Gastrocnemius medialis (tissue), 4 donors: Measurements from ENCODE around the gene LACRT. TPM values are rescaled to one million over a fixed set of nuclear protein-coding genes. Genes with fewer than 3 reads are reported as not detected.
"Not testable (repeated sequence)": the region's sequence is repeated elsewhere in the genome, so short reads cannot be mapped to it uniquely, and the experiment has no call there.

Source experiments
- ATAC-seq, 2 donors: fragments of 150-250 bp; one replicate each; pipeline ENCODE4 v1.9.1; 2016
- DNase-seq, 2 donors: peaks; one replicate each; pipeline ENCODE4 v3.0.0-alpha.2; 2019
- H3K27ac ChIP-seq, 4 donors: fragments of 200-600 bp; sonication (generic); 1 replicate in 1 of 4; 2 replicates in 3 of 4; pipeline ENCODE4 v1.5.1; 2016 to 2018; ENCODE audit warnings: mild to moderate bottlenecking in 2 of 4, moderate library complexity in 1 of 4
- H3K27me3 ChIP-seq, 3 donors: fragments of 200-600 bp; sonication (generic) in 2 of 3; 1 replicate in 1 of 3; 2 replicates in 2 of 3; pipeline versions ENCODE4 v1.5.1 to v1.6.0; 2016 to 2019; ENCODE audit warnings: mild to moderate bottlenecking in 1 of 3, moderate library complexity in 1 of 3
- H3K36me3 ChIP-seq, 2 donors: fragments of 200-600 bp; sonication (generic) in 1 of 2; one replicate each; pipeline ENCODE4 v1.5.1; 2017 to 2018
- H3K4me1 ChIP-seq, 2 donors: fragments of 200-600 bp; sonication (generic) in 1 of 2; one replicate each; pipeline ENCODE4 v1.5.1; 2016 to 2017; ENCODE audit warnings: mild to moderate bottlenecking in 2 of 2
- H3K4me3 ChIP-seq, 4 donors: fragments of 200-600 bp; sonication (generic) in 3 of 4; 1 replicate in 1 of 4; 2 replicates in 3 of 4; pipeline ENCODE4 v1.5.1; 2016 to 2019; ENCODE audit warnings: mild to moderate bottlenecking in 2 of 4
- H3K9me3 ChIP-seq, 3 donors: fragments of 200-600 bp; sonication (generic) in 2 of 3; 1 replicate in 1 of 3; 2 replicates in 2 of 3; pipeline ENCODE4 v1.5.1; 2016 to 2019
- POLR2A ChIP-seq, 2 donors: fragments of 450-650 bp; IDR thresholded peaks; one replicate each; pipeline ENCODE4 v1.6.1; 2017; ENCODE audit warnings: antibody characterized with exemption in 2 of 2, mild to moderate bottlenecking in 2 of 2, moderate library complexity in 2 of 2
- in situ Hi-C, 4 donors: fragments of 200-750 bp; cut with MboI; loops; one replicate each; pipeline versions ENCODE4 v1.15.0 to v1.8.0; 2017; ENCODE audit warnings: low sequenced_read_pairs in 4 of 4
- intact Hi-C: fragments of 100-400 bp; cut with DNase I; formaldehyde crosslinking; loops from one replicate; pipeline ENCODE4 v1.15.1; 2023; ENCODE audit warnings: low total_unique reads
- total RNA-seq, 4 donors: library from RNA; depleted of rRNA; stranded (reverse); fragments of >200 nt; gene quantifications; one replicate each; pipeline versions ENCODE4 v1.1.0 to v1.2.3, GENCODE V29; 2016
- TF ChIP-seq, protein P1 (sequence below), 5 experiments: fragments of 450-650 bp in 3 of 5; fragments of 200-600 bp in 2 of 5; sonication (generic) in 2 of 5; IDR thresholded peaks in 4 of 5; conservative IDR thresholded peaks in 1 of 5; 1 replicate in 4 of 5; 2 replicates in 1 of 5; pipeline ENCODE4 v1.5.1; 2016 to 2019; ENCODE audit warnings: antibody characterized with exemption in 5 of 5, mild to moderate bottlenecking in 3 of 5, moderate library complexity in 3 of 5

LACRT gene
- total RNA-seq, 4 donors from 2014 or later: not detected

DNA sequence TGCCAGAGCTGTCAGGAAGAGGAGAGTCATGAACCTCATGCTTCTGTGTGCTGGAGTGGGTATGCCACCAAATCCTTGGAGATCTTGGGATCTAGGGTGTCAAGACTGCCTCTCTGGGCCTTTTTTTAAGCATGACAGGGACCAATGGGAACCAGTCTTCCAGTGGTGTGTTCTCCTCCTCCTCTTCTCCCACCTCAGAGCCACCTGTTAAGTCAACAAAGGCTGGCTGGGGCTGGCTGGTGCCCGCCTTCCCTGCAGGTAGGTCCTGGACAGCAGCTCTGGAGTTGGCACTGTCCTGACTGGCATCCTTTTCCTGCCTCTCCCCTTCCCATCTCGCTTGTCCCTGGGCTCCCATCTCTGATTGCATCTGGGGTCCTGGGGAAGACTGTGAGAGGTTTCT, 13.6 kb upstream of the LACRT start, which contains the start of gene DCD:
Gene DCD, minus strand, starts transcription at position 101 of the 400 bp plus-strand sequence. Its CDS starts 62 bp downstream, at position 39.
- in situ Hi-C loops: no loop called here
- ATAC-seq (no peak), DNase-seq (no peak)
- no peak for TF ChIP-seq POLR2A (IDR thresholded peaks at IDR 0.05)
- TF ChIP-seq, protein P1, sequence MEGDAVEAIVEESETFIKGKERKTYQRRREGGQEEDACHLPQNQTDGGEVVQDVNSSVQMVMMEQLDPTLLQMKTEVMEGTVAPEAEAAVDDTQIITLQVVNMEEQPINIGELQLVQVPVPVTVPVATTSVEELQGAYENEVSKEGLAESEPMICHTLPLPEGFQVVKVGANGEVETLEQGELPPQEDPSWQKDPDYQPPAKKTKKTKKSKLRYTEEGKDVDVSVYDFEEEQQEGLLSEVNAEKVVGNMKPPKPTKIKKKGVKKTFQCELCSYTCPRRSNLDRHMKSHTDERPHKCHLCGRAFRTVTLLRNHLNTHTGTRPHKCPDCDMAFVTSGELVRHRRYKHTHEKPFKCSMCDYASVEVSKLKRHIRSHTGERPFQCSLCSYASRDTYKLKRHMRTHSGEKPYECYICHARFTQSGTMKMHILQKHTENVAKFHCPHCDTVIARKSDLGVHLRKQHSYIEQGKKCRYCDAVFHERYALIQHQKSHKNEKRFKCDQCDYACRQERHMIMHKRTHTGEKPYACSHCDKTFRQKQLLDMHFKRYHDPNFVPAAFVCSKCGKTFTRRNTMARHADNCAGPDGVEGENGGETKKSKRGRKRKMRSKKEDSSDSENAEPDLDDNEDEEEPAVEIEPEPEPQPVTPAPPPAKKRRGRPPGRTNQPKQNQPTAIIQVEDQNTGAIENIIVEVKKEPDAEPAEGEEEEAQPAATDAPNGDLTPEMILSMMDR (IDR thresholded peaks at IDR 0.05 in 4 of 5, conservative IDR thresholded peaks at IDR 0.05 in 1 of 5): no peak
- intact Hi-C loops: no loop called here
- no peak within 1 kb of the TSS for H3K27ac ChIP-seq
- H3K9me3 ChIP-seq: no peaks in the 10 kb centered on the region
- peaks cover 6 to 23% of the 10 kb centered on the region in 2 donors for H3K4me1 ChIP-seq
- H3K36me3 ChIP-seq: no peaks in the 10 kb centered on the region
- H3K27me3 ChIP-seq: no peaks in the 10 kb centered on the region
- no peak within 1 kb of the TSS for H3K4me3 ChIP-seq

DNA sequence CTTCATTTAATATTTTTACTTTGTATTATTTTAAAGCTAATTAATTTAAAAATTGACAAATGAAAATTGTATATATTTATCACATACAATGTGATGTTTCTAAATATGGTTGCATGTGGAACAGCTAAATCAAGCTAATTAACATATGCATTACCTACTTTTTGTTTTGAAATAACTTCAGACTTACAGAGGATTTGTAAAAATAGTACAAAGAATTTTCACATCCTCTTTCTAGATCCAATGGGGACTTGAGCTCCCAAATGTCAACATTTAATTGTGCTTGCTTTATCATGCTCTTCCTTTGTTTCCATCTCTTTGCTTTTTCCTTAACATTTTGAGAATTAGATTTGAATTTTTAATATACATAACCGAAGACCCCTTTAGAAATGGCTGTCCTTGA, 6.9 kb upstream of the LACRT start:
- no peak overlapping the region for H3K4me3 ChIP-seq
- H3K9me3 ChIP-seq: no peaks in the 10 kb centered on the region
- DNase-seq (no peak), ATAC-seq (no peak)
- intact Hi-C loops: no loop called here
- H3K4me1 ChIP-seq: no peaks in the 10 kb centered on the region
- TF ChIP-seq, protein P1 (IDR thresholded peaks at IDR 0.05 in 4 of 5, conservative IDR thresholded peaks at IDR 0.05 in 1 of 5): no peak
- no peak overlapping the region for H3K27ac ChIP-seq
- in situ Hi-C loops: no loop called here
- no peaks in the 10 kb centered on the region for H3K27me3 ChIP-seq
- no peaks in the 10 kb centered on the region for H3K36me3 ChIP-seq

GRCh38 chr12:54641089-54641488, 6.4 kb upstream of the LACRT start:
- no peaks in the 10 kb centered on the region for H3K27me3 ChIP-seq
- no peaks in the 10 kb centered on the region for H3K4me1 ChIP-seq
- DNase-seq (no peak), ATAC-seq (no peak)
- no peaks in the 10 kb centered on the region for H3K9me3 ChIP-seq
- H3K4me3 ChIP-seq: no peak overlapping the region
- H3K36me3 ChIP-seq: no peaks in the 10 kb centered on the region
- TF ChIP-seq, protein P1 (IDR thresholded peaks at IDR 0.05 in 4 of 5, conservative IDR thresholded peaks at IDR 0.05 in 1 of 5): no peak
- TF ChIP-seq POLR2A (IDR thresholded peaks at IDR 0.05): no peak
- H3K27ac ChIP-seq: no peak overlapping the region
- in situ Hi-C loops (no loop called here), intact Hi-C loops (no loop called here)

DNA sequence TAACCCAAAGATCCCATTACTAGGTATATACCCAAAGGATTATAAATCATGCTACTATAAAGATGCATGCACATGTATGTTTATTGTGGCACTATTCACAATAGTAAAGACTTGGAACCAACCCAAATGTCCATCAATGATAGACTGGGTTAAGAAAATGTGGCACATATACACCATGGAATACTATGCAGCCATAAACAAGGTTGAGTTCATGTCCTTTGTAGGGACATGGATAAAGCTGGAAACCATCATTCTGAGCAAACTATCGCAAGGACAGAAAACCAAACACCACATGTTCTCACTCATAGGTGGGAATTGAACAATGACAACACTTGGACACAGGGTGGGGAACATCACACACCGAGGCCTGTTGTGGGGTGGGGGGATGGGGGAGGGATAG, 4.4 kb upstream of the LACRT start:
- H3K4me3 ChIP-seq, in situ Hi-C loops, ATAC-seq, H3K4me1 ChIP-seq, intact Hi-C loops, H3K27ac ChIP-seq, DNase-seq, H3K36me3 ChIP-seq, H3K27me3 ChIP-seq, H3K9me3 ChIP-seq: not testable (repeated sequence)

DNA sequence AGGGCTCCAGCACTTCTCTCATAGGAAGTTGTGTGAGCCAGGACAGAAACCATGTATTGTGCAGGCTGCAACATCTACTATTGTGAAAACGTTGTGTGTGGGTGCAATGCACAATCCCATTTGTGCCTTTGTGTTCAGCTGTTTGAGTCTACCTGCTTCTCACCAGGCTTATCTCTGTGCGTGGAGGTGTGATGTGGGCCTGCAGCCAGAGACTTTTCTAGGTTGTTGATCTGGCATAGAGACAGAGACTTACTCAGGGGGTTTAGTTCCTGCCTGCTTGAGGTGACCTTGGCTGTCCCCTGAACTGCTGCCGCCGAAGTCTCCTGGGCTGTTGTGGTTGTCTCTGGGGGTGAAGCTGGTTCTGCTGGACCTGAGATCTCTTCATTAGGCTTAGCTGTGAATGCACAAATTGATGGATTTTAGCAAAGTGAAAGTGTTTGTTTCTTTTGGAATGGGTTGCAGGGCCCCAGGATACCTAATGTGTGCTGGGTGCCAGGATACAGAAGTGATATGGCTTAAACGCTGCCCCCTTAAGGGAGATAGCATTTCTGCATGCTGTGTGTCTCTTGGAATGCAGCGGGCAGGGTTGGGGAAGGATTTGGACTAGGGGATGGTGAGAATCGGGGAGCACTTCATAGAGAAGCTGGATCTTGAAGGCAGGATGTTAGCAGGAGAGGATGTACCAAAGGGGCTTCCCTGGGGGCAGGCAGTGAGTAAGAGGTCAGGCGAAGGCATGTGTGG, 2.5 kb downstream of the LACRT start:
- no peak for ATAC-seq

More for the DNA sequence above, 2.5 kb downstream of the LACRT start:
- TF ChIP-seq, protein P1 (IDR thresholded peaks at IDR 0.05 in 4 of 5, conservative IDR thresholded peaks at IDR 0.05 in 1 of 5): no peak
- no peak for TF ChIP-seq POLR2A (IDR thresholded peaks at IDR 0.05)
- peaks cover 0 to 10% of the 10 kb centered on the region in 2 donors for H3K4me1 ChIP-seq
- intact Hi-C loops: no loop called here
- no peak overlapping the region for H3K4me3 ChIP-seq
- H3K36me3 ChIP-seq: no peaks in the 10 kb centered on the region
- no peak for DNase-seq
- H3K27ac ChIP-seq: no peak overlapping the region
- in situ Hi-C loops: no loop called here
- no peaks in the 10 kb centered on the region for H3K27me3 ChIP-seq
- no peaks in the 10 kb centered on the region for H3K9me3 ChIP-seq
